H1 (cell line): ENCODE data around the gene SCUBE2. TPM values are rescaled to one million over a fixed set of nuclear protein-coding genes. Genes with fewer than 3 reads are reported as not detected.

Experiments
- CTCF ChIA-PET: fragments of 300-600 bp; sonication (Branson Sonifier 250); formaldehyde crosslinking; loops from one replicate; lab custom pipeline; 2021; ENCODE audit not compliant: partially characterized antibody; lab: Charles Lee
- POLR2A ChIA-PET: fragments of 300-600 bp; sonication (Branson Sonifier 250); formaldehyde crosslinking; loops from one replicate; lab custom pipeline; 2021; ENCODE audit warnings: inconsistent platforms; ENCODE audit not compliant: partially characterized antibody; lab: Charles Lee
- DNase-seq, 2 experiments: peaks; one replicate each; pipeline versions ENCODE4 v3.0.0 to v3.0.0-alpha.2; 2010 to 2022; ENCODE audit warnings: low spot score in 2 of 2, low read depth in 1 of 2, mixed read lengths in 1 of 2
- FAIRE-seq: peaks from 2 replicates; lab custom pipeline; 2011; peaks lifted over from hg19 to GRCh38; lab: Jason Lieb, UNC
- H2AFZ ChIP-seq: 2 replicates; pipeline ENCODE4 v1.8.1; 2012; ENCODE audit warnings: low read length, inconsistent platforms
- H2AK5ac ChIP-seq: 2 replicates; pipeline ENCODE4 v1.6.1; 2013; ENCODE audit warnings: low read depth, low read length
- H2BK120ac ChIP-seq: replicated peaks from 2 replicates; pipeline ENCODE3; 2013; ENCODE audit warnings: low read depth, low read length, inconsistent platforms
- H2BK12ac ChIP-seq: 2 replicates; pipeline ENCODE4 v1.6.1; 2013; ENCODE audit warnings: low read depth, low read length
- H2BK15ac ChIP-seq: 2 replicates; pipeline ENCODE4 v1.6.1; 2013; ENCODE audit warnings: low read length
- H2BK20ac ChIP-seq: 2 replicates; pipeline ENCODE4 v1.6.1; 2013; ENCODE audit warnings: low read length
- H2BK5ac ChIP-seq: 2 replicates; pipeline ENCODE4 v1.6.1; 2013; ENCODE audit warnings: low read depth, low read length
- H3K14ac ChIP-seq: 2 replicates; pipeline ENCODE4 v1.6.1; 2013; ENCODE audit warnings: inconsistent platforms; ENCODE audit not compliant: insufficient read length
- H3K18ac ChIP-seq: 2 replicates; pipeline ENCODE4 v1.6.1; 2013; ENCODE audit warnings: low read length; ENCODE audit errors: extremely low read depth
- H3K23ac ChIP-seq: 2 replicates; pipeline ENCODE4 v1.6.1; 2013; ENCODE audit warnings: inconsistent platforms; ENCODE audit not compliant: insufficient read length
- H3K23me2 ChIP-seq: 2 replicates; pipeline ENCODE4 v1.6.1; 2013; ENCODE audit warnings: low read depth, low read length
- H3K27ac ChIP-seq: 2 replicates; pipeline ENCODE4 v1.6.1; 2011; ENCODE audit warnings: low read depth, low read length, inconsistent platforms
- H3K27me3 ChIP-seq, 4 experiments: replicated peaks in 1 of 4; 1 replicate in 1 of 4; 2 replicates in 3 of 4; pipeline versions ENCODE4 v1.6.1 to v1.8.1; 2011 to 2013; ENCODE audit warnings: low read length in 3 of 4, mild to moderate bottlenecking in 3 of 4, inconsistent platforms in 2 of 4, mixed read lengths in 2 of 4, moderate library complexity in 1 of 4; ENCODE audit not compliant: control insufficient read depth in 3 of 4, insufficient read depth in 3 of 4; ENCODE audit errors: extremely low read depth in 1 of 4
- H3K36me3 ChIP-seq, 4 experiments: 2 replicates each; pipeline versions ENCODE4 v1.6.1 to v1.8.1; 2011 to 2013; ENCODE audit warnings: mild to moderate bottlenecking in 4 of 4, low read length in 3 of 4, moderate library complexity in 2 of 4, control low read depth in 1 of 4, inconsistent platforms in 1 of 4; ENCODE audit not compliant: insufficient read depth in 4 of 4, control insufficient read depth in 2 of 4
- H3K4ac ChIP-seq: replicated peaks from 2 replicates; pipeline ENCODE3; 2013; ENCODE audit warnings: low read length, low read depth, mixed read lengths, inconsistent platforms; ENCODE audit not compliant: insufficient read length
- H3K4me1 ChIP-seq, 4 experiments: replicated peaks in 1 of 4; 1 replicate in 1 of 4; 2 replicates in 3 of 4; pipeline versions ENCODE4 v1.6.1 to v1.8.1; 2011 to 2013; ENCODE audit warnings: low read length in 3 of 4, inconsistent platforms in 2 of 4, mixed read lengths in 1 of 4; ENCODE audit not compliant: insufficient read depth in 4 of 4, control insufficient read depth in 3 of 4
- H3K4me2 ChIP-seq, 2 experiments: 2 replicates each; pipeline versions ENCODE4 v1.6.1 to v1.8.1; 2011 to 2013; ENCODE audit warnings: low read depth in 2 of 2, low read length in 2 of 2, control low read depth in 1 of 2, inconsistent platforms in 1 of 2, mild to moderate bottlenecking in 1 of 2; ENCODE audit not compliant: insufficient read depth in 1 of 2
- H3K4me3 ChIP-seq, 4 experiments: fragments of 200-600, 300-600 bp in 1 of 4; sonication (generic), shearing (Covaris generic), sonication (Bioruptor Twin) in 1 of 4; 2 replicates each; pipeline versions ENCODE4 v1.5.1 to v1.8.1; 2011 to 2016; ENCODE audit warnings: low read length in 4 of 4, low read depth in 3 of 4, control low read depth in 2 of 4, inconsistent platforms in 2 of 4, mild to moderate bottlenecking in 2 of 4, mixed read lengths in 1 of 4, moderate library complexity in 1 of 4; ENCODE audit not compliant: insufficient read depth in 2 of 4; ENCODE audit errors: extremely low read depth in 1 of 4
- H3K56ac ChIP-seq: replicated peaks from 2 replicates; pipeline ENCODE3; 2013; ENCODE audit warnings: low read depth, mild to moderate bottlenecking, mixed read lengths, low read length, inconsistent platforms; ENCODE audit not compliant: insufficient read length
- H3K79me1 ChIP-seq: 2 replicates; pipeline ENCODE4 v1.6.1; 2013; ENCODE audit warnings: low read depth, low read length, control low read depth
- H3K79me2 ChIP-seq, 2 experiments: 2 replicates each; pipeline versions ENCODE4 v1.6.1 to v1.8.1; 2012 to 2013; ENCODE audit warnings: low read length in 2 of 2, mild to moderate bottlenecking in 2 of 2, inconsistent platforms in 1 of 2; ENCODE audit not compliant: insufficient read depth in 2 of 2, control insufficient read depth in 1 of 2
- H3K9ac ChIP-seq, 4 experiments: replicated peaks in 1 of 4; 1 replicate in 1 of 4; 2 replicates in 3 of 4; pipeline versions ENCODE4 v1.6.1 to v1.8.1; 2011 to 2013; ENCODE audit warnings: low read depth in 3 of 4, low read length in 3 of 4, control low read depth in 2 of 4, mild to moderate bottlenecking in 2 of 4, moderate library complexity in 2 of 4, inconsistent platforms in 1 of 4; ENCODE audit errors: extremely low read depth in 1 of 4
- H3K9me3 ChIP-seq, 2 experiments: 2 replicates each; pipeline versions ENCODE4 v1.6.1 to v1.8.1; 2012 to 2013; ENCODE audit warnings: mild to moderate bottlenecking in 2 of 2, moderate library complexity in 2 of 2, control low read depth in 1 of 2, inconsistent platforms in 1 of 2, low read depth in 1 of 2, low read length in 1 of 2, mixed read lengths in 1 of 2; ENCODE audit not compliant: insufficient read depth in 2 of 2
- H4K20me1 ChIP-seq, 2 experiments: replicated peaks in 1 of 2; 2 replicates each; pipeline versions ENCODE3 to v1.8.1; 2011 to 2013; ENCODE audit warnings: inconsistent platforms in 2 of 2, low read length in 2 of 2, mild to moderate bottlenecking in 1 of 2; ENCODE audit not compliant: insufficient read depth in 2 of 2, control insufficient read depth in 1 of 2
- H4K5ac ChIP-seq: 2 replicates; pipeline ENCODE4 v1.6.1; 2013; ENCODE audit warnings: low read length, low read depth, mixed read lengths, inconsistent platforms; ENCODE audit not compliant: insufficient read length
- H4K8ac ChIP-seq: 2 replicates; pipeline ENCODE4 v1.8.0; 2013; ENCODE audit warnings: mild to moderate bottlenecking, moderate library complexity, low read length, inconsistent platforms; ENCODE audit not compliant: insufficient read depth; ENCODE audit errors: extremely low read depth
- H4K91ac ChIP-seq: replicated peaks from 2 replicates; pipeline ENCODE3; 2013; ENCODE audit warnings: low read length, mixed read lengths, inconsistent platforms; ENCODE audit not compliant: insufficient read length
- CEBPB ChIP-seq: IDR thresholded peaks from 2 replicates; pipeline ENCODE4 v1.6.1; 2012; ENCODE audit warnings: low read depth, low read length
- CREB1 ChIP-seq: IDR thresholded peaks from 2 replicates; pipeline ENCODE4 v1.6.1; 2012; ENCODE audit warnings: inconsistent platforms
- EP300 ChIP-seq, 2 experiments: IDR thresholded peaks; 1 replicate in 1 of 2; 2 replicates in 1 of 2; pipeline ENCODE4 v1.6.1; 2011 to 2012; ENCODE audit warnings: low read depth in 2 of 2, low read length in 2 of 2, mild to moderate bottlenecking in 2 of 2, borderline replicate concordance in 1 of 2, inconsistent platforms in 1 of 2, moderate library complexity in 1 of 2
- POU5F1 ChIP-seq: IDR thresholded peaks from 2 replicates; pipeline ENCODE4 v1.6.1; 2011; ENCODE audit warnings: low read depth, mild to moderate bottlenecking, low read length, moderate library complexity
- SIN3A ChIP-seq, 2 experiments: IDR thresholded peaks in 1 of 2; conservative IDR thresholded peaks in 1 of 2; 2 replicates each; pipeline ENCODE4 v1.6.1; 2011 to 2012; ENCODE audit warnings: low read length in 2 of 2, improper control_type of control experiment in 1 of 2, low read depth in 1 of 2, mild to moderate bottlenecking in 1 of 2
- WGBS, 2 experiments: shearing (Covaris generic) in 1 of 2; methylation state at CpG; one replicate each; pipeline versions ENCODE4 v1.1.6 to v1.1.7; 2013 to 2015; ENCODE audit warnings: low lambda C conversion rate in 2 of 2, mixed read lengths in 2 of 2, inconsistent platforms in 1 of 2, low coverage in 1 of 2, missing lambda C conversion rate in 1 of 2; ENCODE audit not compliant: insufficient replicate concordance in 2 of 2, insufficient coverage in 1 of 2, insufficient read length in 1 of 2; ENCODE audit errors: extremely low coverage in 1 of 2, missing lambda C conversion rate in 1 of 2; 5-methylcytosine and 5-hydroxymethylcytosine counted together
- polyA plus RNA-seq, 7 experiments: library from polyadenylated mRNA; depleted of rRNA in 3 of 7; stranded (reverse) in 5 of 7; unstranded in 2 of 7; fragments of >200 nt in 5 of 7; fragments of 200-250 nt in 2 of 7; gene quantifications; 1 replicate in 5 of 7; 2 replicates in 1 of 7; 4 replicates in 1 of 7; pipeline versions ENCODE4 v1.2.1 to v1.2.3, GENCODE V29; 2011 to 2013; ENCODE audit warnings: missing spikeins in 2 of 7, mixed read lengths in 2 of 7
- total RNA-seq: library from RNA; stranded (reverse); fragmentation: NEBNext Ultra II Directional; extraction: Animal tissue kit (Norgen Biotek cat#: 25700); gene quantifications from 2 replicates; pipeline ENCODE4 v1.2.1, GENCODE V29; 2021

SCUBE2 gene
- total and polyA plus RNA-seq, 2 of the 8 experiments (the other 6 are each of a cell fraction or from before 2014, with no cell fraction given) = 0.29 to 1.2 TPM

DNA sequence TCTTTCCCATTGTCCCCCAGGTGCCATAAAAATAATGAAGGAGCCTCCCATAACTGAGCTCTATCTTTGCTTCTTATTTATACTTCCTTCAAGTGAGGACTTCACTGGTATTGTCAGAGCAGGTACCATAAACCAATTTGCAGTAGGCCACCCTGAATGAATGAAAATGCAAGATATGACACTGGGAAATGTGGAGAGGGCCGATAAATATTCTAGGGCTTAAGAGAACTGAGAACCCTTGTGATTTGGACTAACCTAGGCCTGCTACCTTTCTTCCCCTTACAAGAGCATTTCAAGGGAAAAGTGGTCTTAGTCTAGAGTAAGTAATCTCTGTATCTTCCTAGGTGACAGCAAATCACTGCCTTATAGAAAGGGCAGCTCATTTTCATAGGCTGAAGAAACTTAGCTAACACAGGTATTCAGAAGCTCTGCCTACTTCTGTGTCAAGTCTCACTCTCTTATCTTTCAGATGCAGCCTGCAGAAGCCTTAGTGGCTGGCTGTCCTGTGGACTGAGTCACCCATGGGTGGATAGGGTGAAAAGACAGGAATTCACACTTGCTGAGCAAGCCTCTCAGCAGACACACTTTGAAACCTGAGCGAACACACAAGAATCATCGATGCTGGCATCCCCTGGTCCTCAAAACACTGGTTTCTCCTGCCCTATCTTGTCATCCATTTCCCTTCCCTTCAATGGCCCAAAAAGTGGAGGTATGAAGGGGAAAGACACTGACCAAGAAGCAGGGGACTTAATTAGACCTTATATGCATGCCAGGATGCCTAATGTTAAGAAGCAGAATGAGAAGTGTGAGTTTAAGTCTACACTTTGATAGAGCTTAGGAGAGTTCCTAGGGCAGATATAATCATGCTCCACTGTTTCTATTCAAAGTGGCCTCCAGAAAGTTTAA lies 102.8 kb downstream of the SCUBE2 start:
- no peaks in the 10 kb centered on the region for H3K79me2 ChIP-seq
- H4K91ac ChIP-seq = no peak overlapping the region
- H2AK5ac ChIP-seq = no peak overlapping the region
- H3K27me3 ChIP-seq = no peaks in the 10 kb centered on the region
- no peak overlapping the region; a peak in 1 of 7 replicates for H3K9ac ChIP-seq
- no peaks in the 10 kb centered on the region for H3K36me3 ChIP-seq
- ChIA-PET POLR2A (no interaction called here), CTCF (interaction anchor here (0.6 to 2.6 kb wide), 5 partner anchors 27 to 81 kb away, joined by 3 to 13 read pairs (median 3); no protein-coding TSS in a partner anchor)
- FAIRE-seq (no peak), DNase-seq (no peak)
- H2AFZ ChIP-seq = no peak overlapping the region
- H2BK12ac ChIP-seq = no peak overlapping the region
- H4K8ac ChIP-seq = no peak overlapping the region
- H2BK15ac ChIP-seq = no peak overlapping the region
- H3K56ac ChIP-seq = no peak overlapping the region
- H2BK20ac ChIP-seq = no peak overlapping the region
- H3K4me2 ChIP-seq = no peak overlapping the region
- no peak overlapping the region for H3K23ac ChIP-seq
- no peak overlapping the region for H2BK5ac ChIP-seq
- no peaks in the 10 kb centered on the region for H3K79me1 ChIP-seq
- H2BK120ac ChIP-seq = no peak overlapping the region
- no peaks in the 10 kb centered on the region for H4K20me1 ChIP-seq
- H3K14ac ChIP-seq = no peak overlapping the region
- 83% methylated on average over 3 of the region's 3 CpGs; no CpG with 5 or more reads in 1 of the 2 experiments for WGBS, 2 experiments
- no peak overlapping the region for H3K4me3 ChIP-seq
- H3K4me1 ChIP-seq = no peaks in the 10 kb centered on the region; a peak in 2 of 7 replicates
- H3K23me2 ChIP-seq = no peaks in the 10 kb centered on the region
- H3K9me3 ChIP-seq = no peaks in the 10 kb centered on the region
- H3K4ac ChIP-seq = no peak overlapping the region
- no peak overlapping the region for H3K27ac ChIP-seq
- no peak for TF ChIP-seq EP300 (IDR thresholded peaks at IDR 0.05; ENCODE audit: borderline replicate concordance in 1 of 2, low read depth in 2 of 2, low read length in 2 of 2)
- no peak for TF ChIP-seq POU5F1
- no peak for TF ChIP-seq CEBPB
- no peak for TF ChIP-seq SIN3A (conservative IDR thresholded peaks at IDR 0.05 in 1 of 2, IDR thresholded peaks at IDR 0.05 in 1 of 2; ENCODE audit: low read depth in 1 of 2, low read length in 2 of 2)
- no peak for TF ChIP-seq CREB1
- H4K5ac ChIP-seq = no peak overlapping the region
- H3K18ac ChIP-seq = no peak overlapping the region
